NCI-H524 (cell line): ENCODE measurements around the gene PIPOX.
A peak's percentile ranks its signal among the peaks of the same experiment; 100 is the strongest.
"Not testable (repeated sequence)": the region's sequence is repeated elsewhere in the genome, so short reads cannot be mapped to it uniquely, and the experiment has no call there.

ENCODE experiments used
- DNase-seq, 2 experiments: peaks; one replicate each; lab custom pipeline; 2025; lab: John Stamatoyannopoulos, UW

The PIPOX gene

GRCh38 chr17:29076087-29076486 is 33.1 kb downstream of the PIPOX start:
- no peak for DNase-seq

- DNase-seq: no peak
Measured at GRCh38 chr17:29076722-29077121, 33.8 kb downstream of the PIPOX start.

- DNase-seq: no peak
Measured at GRCh38 chr17:29077320-29077719, 34.4 kb downstream of the PIPOX start.

GRCh38 chr17:29078183-29079045 is 35.5 kb downstream of the PIPOX start:
- no peak for DNase-seq

DNA sequence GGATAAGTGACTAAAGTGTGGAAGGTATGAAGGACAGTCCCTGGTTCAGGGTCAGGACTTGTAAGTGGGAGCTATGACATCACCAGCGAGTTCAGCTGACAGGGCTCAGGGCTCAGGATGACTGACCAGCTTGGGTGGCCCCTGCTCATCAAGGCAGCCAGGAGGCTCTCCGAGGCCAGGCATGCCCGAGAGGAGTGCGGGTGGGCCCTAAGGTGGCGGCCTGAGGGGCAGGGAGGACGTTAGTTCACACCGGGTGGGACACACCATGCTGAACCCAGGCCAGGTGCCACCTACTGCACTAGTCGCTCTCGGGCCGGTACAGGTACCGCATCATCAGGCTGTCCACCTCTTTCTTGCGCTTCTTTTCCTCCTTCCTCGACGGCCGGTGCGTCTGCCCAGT is 36.5 kb downstream of the PIPOX start:
- no peak for DNase-seq

DNA sequence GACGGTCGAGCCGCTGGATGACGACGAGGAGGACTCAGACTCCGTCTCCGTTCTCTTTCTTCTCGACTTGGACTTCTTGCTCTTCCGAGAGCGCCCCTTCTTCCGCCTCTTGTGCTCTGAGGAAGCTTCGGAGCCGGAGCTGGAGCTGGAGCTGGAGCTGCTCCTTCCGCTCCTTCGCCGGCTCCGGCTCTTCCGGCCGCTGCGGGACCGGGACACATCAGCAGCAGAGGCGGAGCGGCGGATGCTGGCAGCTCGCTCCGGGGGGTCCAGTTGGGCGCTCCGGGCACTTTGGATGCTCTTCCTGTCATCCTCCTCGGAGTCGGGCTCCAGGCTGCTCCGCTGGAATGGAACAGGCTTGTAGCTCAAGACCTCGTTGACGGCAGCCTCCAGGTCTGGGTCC is 36.9 kb downstream of the PIPOX start:
- no peak for DNase-seq

DNA sequence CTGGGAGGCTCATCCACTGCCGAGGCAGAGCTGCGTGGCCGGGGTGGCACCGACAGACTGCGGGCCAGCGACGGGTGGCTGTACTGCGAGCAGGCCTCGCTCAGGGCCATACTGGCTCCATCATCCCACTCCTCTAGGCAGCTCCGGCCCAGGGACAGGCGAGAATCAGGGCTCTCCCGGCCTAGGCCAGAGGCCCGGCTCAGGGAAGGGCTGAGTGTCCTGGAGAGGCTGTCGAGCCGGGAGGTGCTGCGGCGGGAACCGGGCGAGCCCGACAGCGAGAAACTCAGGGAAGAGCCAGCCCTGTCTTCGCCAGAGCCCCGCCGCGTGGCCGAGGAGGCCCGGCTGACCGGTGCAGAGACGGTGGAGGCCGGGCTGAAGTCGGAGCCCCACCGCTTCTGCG is 37.4 kb downstream of the PIPOX start:
- DNase-seq: no peak

DNA sequence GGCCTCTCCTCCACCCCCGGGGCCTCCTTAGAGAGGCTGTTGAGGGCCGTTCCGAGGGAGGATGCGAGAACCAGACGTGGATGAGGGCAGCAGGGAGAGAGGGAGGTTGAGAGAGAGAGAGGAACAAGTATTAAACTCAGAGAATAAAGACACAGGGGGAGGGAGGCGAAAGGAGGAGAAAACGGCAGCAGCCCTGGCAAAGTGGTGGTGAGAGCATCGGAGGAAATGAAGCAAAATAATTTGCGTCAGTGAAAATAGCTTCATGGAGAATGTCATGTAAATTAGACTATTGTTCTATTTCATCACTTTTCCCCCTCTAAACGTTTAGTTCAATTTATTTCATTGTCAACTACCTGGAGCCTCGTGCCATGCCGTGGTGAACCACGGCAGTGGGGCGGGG is 38.0 kb downstream of the PIPOX start:
- DNase-seq: no peak

GRCh38 chr17:29084541-29085146 is 41.7 kb downstream of the PIPOX start:
- peak in 1 of 2 experiments; percentile 21 for DNase-seq

DNA sequence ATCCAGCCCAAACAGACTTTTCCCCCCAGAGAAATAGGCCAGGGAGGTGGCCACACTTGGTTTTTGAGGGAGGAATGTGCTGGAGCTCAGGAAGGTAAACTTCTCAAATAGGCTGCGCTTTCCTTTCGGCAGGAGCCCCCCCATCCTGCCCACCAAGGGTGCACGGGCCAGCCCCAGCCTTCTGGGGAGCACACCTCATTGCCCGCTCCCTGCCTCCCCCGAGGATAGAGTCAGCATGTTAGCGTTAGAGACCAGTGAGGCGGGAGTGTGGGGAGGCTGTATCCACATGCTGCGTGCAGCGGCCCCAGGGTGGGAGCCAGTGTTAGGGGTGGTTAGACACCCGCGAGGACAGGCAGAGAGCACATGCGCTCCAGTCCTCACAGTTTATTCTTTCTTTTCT is 42.3 kb downstream of the PIPOX start:
- DNase-seq: no peak

- no peak for DNase-seq
Measured at GRCh38 chr17:29086628-29087332, 43.8 kb downstream of the PIPOX start.

DNA sequence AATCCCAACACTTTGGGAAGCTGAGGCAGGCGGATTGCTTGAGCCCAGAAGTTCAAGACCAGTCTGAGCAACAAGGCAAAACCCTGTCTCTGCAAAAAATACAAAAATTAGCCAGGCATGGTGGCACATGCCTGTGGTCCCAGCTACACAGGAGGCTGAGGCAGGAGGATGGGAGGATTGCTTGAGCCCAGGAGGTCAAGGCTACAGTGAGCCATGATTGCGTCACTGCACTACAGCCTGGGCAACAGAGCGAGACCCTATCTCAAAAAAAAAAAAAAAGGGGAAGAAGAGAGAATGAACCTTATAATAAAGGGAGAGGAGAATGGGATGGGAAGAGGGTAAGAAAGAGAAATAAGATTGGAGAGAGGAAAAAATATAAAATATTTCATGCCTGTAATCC is 45.8 kb downstream of the PIPOX start:
- not testable (repeated sequence) for DNase-seq

DNA sequence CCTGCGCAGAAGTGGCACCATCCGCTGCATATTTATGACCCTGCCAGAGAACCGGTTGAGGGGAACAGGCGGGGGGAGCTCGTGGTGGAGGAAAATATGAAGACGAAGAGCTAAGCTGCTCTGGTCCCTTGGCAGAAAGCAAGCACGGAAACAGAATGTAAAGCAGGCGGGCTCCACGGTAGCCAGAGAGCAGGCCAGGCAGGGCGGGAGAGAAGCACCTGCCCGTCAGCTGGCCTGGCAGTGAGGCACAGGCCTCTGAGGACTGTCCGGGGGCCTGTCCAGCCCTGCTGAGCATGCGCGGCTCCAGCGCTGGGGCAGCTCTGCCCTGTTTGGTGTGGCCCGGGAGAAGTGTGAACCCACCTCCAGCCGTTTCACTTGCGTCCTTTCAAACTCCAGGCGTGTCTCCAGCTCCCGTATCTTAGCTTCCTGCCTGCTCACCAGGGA is 46.7 kb downstream of the PIPOX start:
- DNase-seq: peak; percentile 52 to 83

DNA sequence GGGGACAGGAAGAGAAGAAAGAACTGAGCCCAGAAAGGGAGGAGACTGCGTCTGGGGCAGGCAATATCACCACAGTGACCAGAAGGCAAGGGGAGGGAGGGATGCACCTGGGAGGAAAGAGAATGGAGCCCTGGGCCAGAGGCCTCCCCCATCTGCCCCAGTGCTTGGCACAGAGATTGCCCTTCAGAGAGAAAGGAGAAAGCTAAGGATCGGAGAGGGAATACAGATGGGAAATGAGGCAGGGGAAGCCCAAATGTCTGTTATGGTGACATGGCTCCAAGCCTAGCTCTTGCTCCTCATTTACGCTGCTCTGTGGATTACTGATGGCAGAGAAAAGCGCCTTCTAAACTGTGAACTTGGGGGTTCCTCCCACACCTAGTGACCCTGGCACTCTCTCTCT is 47.2 kb downstream of the PIPOX start:
- DNase-seq: peak in 1 of 2 experiments; percentile 41

DNA sequence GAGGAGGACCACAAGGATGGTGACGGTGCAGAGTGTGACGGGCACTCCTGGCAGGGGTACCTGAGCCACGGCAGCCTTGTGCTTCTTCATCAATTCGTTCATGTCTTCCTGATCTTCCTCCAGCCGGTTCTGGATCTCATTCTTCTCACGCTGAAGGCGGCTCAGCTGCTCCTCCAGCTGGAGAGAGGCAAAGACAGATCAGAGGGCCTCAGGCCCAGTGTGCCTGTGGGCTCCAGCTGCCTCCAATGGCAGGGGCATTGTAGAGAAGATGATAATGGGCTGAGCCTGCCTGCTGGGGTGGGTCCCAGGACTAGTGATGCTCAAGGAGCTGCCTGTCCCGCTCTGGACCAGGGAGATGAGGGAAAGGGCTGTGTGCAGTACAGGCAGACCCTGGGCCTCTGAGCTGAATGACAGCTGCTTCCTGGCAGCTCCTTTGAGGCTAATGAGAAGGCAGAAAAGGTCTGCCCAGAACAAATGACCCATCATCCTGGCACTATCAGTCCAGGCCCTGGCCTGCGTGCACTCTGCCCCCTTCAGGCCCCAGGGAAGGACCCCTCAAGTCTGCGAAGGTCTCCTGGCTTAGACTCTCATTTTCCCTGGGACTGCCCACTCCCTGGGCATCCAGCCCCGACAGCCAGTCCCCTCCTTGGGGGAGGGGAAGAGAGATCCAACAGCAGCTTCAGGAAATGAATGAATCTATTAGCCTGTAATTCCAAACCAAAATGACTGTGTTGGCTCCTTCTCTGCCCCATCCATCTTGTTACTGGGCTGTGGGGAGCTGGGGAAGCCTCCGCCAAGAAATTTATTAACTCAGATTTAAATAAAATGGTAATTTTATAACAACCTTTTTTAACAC is 48.0 kb downstream of the PIPOX start:
- DNase-seq: peak; percentile 22 to 69

GRCh38 chr17:29091606-29092289 is 48.8 kb downstream of the PIPOX start:
- peak; percentile 82 to 91 for DNase-seq

DNA sequence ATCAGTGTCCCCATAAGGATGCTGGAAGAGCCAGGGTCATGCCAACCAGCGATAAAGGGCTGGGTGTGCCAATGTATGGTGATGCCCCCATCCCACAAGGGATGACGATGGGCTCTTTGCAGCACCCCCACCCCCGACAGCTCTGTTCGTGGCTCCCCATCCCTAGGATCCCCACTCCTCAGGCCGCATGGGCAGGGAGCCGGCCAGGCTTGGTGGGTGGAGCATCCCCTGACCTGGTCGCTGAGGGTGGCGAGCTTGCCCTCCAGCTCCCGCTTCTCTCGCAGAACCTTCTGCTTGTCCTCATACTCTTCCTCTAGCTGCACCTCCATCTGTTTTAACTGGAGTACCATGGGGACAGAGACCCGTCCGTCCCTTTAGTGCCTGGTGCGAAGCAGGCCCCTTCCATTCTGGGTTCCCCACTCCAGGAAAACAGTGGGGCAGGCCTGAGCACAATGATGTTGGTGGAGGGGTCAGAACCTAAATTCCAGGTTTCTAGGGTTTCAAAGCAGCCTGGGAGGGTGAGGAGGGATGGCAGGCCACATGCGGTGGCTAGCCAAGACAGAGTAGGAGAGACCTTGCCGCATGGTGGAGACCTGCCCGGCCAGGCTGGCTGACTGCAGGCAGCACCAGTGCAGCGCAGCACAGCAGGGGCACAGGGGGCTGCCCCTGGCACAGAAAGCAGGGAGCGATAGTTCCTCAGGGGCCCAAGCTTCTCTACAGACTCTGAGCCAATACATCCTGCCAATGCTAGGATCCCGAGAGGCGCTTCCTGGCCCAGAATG is 50.3 kb downstream of the PIPOX start:
- no peak for DNase-seq

DNA sequence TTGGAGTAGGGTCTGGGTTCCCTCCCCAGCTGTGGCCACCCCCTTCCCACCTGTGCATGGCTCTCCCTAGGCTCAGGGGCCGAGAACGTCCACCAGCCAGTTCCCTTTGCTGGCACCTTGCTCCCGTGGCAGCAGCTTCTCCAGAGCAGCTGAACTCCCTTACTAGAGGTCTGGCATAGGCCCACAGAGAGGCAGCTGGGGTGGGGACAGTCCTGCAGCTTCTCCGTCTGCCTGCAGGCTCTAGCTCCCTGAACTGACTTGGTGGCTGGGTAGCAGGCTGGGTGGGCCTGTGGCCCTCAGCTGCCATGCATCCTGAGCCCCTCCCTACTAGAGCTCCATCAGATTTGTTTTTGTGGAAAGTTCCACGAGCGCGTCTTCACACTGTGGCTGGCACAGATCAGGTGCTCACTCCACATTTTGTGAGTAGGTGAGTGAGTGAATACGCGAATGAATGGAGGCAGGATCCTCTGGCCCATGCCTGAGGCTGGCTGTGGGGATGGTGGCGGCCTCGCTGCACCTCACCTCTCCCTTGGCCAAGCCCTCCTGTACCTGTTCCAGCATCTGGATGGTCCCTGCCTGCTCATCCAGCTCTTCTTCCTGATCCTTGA is 51.3 kb downstream of the PIPOX start:
- DNase-seq: no peak

GRCh38 chr17:29095439-29095838 is 52.5 kb downstream of the PIPOX start:
- DNase-seq: no peak

GRCh38 chr17:29096094-29096493 is 53.2 kb downstream of the PIPOX start:
- no peak for DNase-seq
